HepG2 (cell line): ENCODE data around the gene RFX2. TPM values are rescaled to one million over a fixed set of nuclear protein-coding genes. Genes with fewer than 3 reads are reported as not detected.
A peak's percentile ranks its signal among the peaks of the same experiment; 100 is the strongest.

ENCODE experiments used
- ATAC-seq: fragments of 200-7000 bp; cut with Tn5 transposase; 3 replicates; pipeline ENCODE4 v1.9.1; 2020; ENCODE audit warnings: mild to moderate bottlenecking, moderate library complexity
- BruUV-seq: library from RNA; stranded (reverse); fragments of 400-500 nt; replicated peaks from 2 replicates; lab custom pipeline; 2021; lab: Mats Ljungman, UMichigan
- CTCF ChIA-PET: fragments of 300-600 bp; formaldehyde crosslinking; extraction: SDS; loops from one replicate; lab custom pipeline; 2021; ENCODE audit warnings: low total read pairs, inconsistent platforms, low intra/inter-chr PET ratio; lab: Yijun Ruan, JAX
- POLR2A ChIA-PET: fragments of 350-600 bp; sonication (Branson Sonifier 250); formaldehyde crosslinking; loops from one replicate; lab custom pipeline; 2020; ENCODE audit warnings: antibody characterized with exemption, inconsistent platforms; lab: Yijun Ruan, JAX
- DNase-seq: peaks from one replicate; pipeline ENCODE4 v3.0.0-alpha.2; 2015; ENCODE audit warnings: low spot score
- FAIRE-seq: peaks from 3 replicates; lab custom pipeline; 2011; peaks lifted over from hg19 to GRCh38; lab: Jason Lieb, UNC
- H2AFZ ChIP-seq: one replicate; pipeline ENCODE4 v1.6.1; 2011; ENCODE audit warnings: low read length, inconsistent platforms
- H3K27ac ChIP-seq: fragments of 300-600 bp; 3 replicates; pipeline ENCODE4 v1.8.0; 2011; ENCODE audit warnings: mixed run types, mild to moderate bottlenecking, mixed read lengths, low read length, inconsistent platforms; ENCODE audit not compliant: insufficient read depth; ENCODE audit errors: extremely low read length
- H3K27me3 ChIP-seq, 2 experiments: fragments of 200-600 bp in 1 of 2; 2 replicates in 1 of 2; 3 replicates in 1 of 2; pipeline versions ENCODE4 v1.6.0 to v1.8.0; 2011; ENCODE audit warnings: low read length in 2 of 2, mild to moderate bottlenecking in 2 of 2, moderate library complexity in 2 of 2, inconsistent platforms in 1 of 2; ENCODE audit not compliant: insufficient read depth in 2 of 2, control insufficient read depth in 1 of 2
- H3K36me3 ChIP-seq, 2 experiments: fragments of 200-600 bp in 1 of 2; replicated peaks in 1 of 2; 2 replicates in 1 of 2; 3 replicates in 1 of 2; pipeline versions ENCODE4 v1.5.1 to v1.8.0; 2011; ENCODE audit warnings: low read length in 2 of 2, inconsistent platforms in 1 of 2; ENCODE audit not compliant: insufficient read depth in 2 of 2, control insufficient read depth in 1 of 2
- H3K4me1 ChIP-seq: 2 replicates; pipeline ENCODE4 v1.5.1; 2012; ENCODE audit warnings: low read length, inconsistent platforms; ENCODE audit not compliant: insufficient read depth
- H3K4me2 ChIP-seq: 2 replicates; pipeline ENCODE4 v1.6.0; 2011; ENCODE audit warnings: low read depth, low read length, inconsistent platforms
- H3K4me3 ChIP-seq, 3 experiments: fragments of 200-600 bp in 1 of 3; sonication (generic), shearing (Covaris generic) in 1 of 3; replicated peaks in 1 of 3; 2 replicates each; pipeline ENCODE4 v1.5.1; 2011 to 2016; ENCODE audit warnings: low read length in 3 of 3, inconsistent platforms in 2 of 3, low read depth in 2 of 3, mild to moderate bottlenecking in 2 of 3, control low read depth in 1 of 3, mixed read lengths in 1 of 3; ENCODE audit not compliant: insufficient read depth in 1 of 3
- H3K79me2 ChIP-seq: one replicate; pipeline ENCODE4 v1.6.1; 2011; ENCODE audit warnings: low read length, inconsistent platforms; ENCODE audit not compliant: insufficient read depth
- H3K9ac ChIP-seq: 2 replicates; pipeline ENCODE4 v1.6.0; 2011; ENCODE audit warnings: mild to moderate bottlenecking, low read depth, low read length, inconsistent platforms; ENCODE audit not compliant: insufficient read depth
- H3K9me3 ChIP-seq: 2 replicates; pipeline ENCODE4 v1.5.1; 2012; ENCODE audit warnings: mild to moderate bottlenecking, low read length
- H4K20me1 ChIP-seq: 2 replicates; pipeline ENCODE4 v1.6.0; 2011; ENCODE audit warnings: inconsistent platforms, mild to moderate bottlenecking, low read length, moderate library complexity; ENCODE audit not compliant: insufficient read depth
- GZF1 ChIP-seq: sonication (generic); formaldehyde crosslinking; IDR thresholded peaks from 2 replicates; pipeline ENCODE4 v1.5.1; 2020; ENCODE audit warnings: mild to moderate bottlenecking, missing genetic modification reagents
- REPIN1 ChIP-seq: sonication (generic); formaldehyde crosslinking; IDR thresholded peaks from 2 replicates; pipeline ENCODE4 v1.8.0; 2022; ENCODE audit warnings: missing genetic modification reagents, low read depth, mild to moderate bottlenecking, borderline replicate concordance
- YY1 ChIP-seq: IDR thresholded peaks from 2 replicates; pipeline ENCODE4 v1.6.1; 2011; ENCODE audit warnings: low read length, low read depth, moderate library complexity, mild to moderate bottlenecking; ENCODE audit not compliant: insufficient read depth, insufficient replicate concordance
- ZMYM3 ChIP-seq: sonication (generic); formaldehyde crosslinking; IDR thresholded peaks from 2 replicates; pipeline ENCODE4 v1.5.1; 2020; ENCODE audit warnings: mild to moderate bottlenecking, missing genetic modification reagents
- ZNF652 ChIP-seq: IDR thresholded peaks from 2 replicates; pipeline ENCODE4 v1.6.1; 2016; ENCODE audit warnings: low read depth, borderline replicate concordance
- WGBS: methylation state at CpG from one replicate; pipeline ENCODE4 v1.1.6; 2017; ENCODE audit warnings: low lambda C conversion rate; 5-methylcytosine and 5-hydroxymethylcytosine counted together
- in situ Hi-C: cut with HindIII; loops from 2 replicates; pipeline ENCODE4 v1.10.0; 2017; ENCODE audit warnings: low pct_unique_long_range_greater_than_20kb; ENCODE audit not compliant: extremely low pct_ligation_motif_present
- intact Hi-C: fragments of 100-400 bp; cut with micrococcal nuclease; formaldehyde crosslinking; loops from one replicate; pipeline ENCODE4 v1.10.0; 2022; ENCODE audit not compliant: unreplicated experiment
- polyA plus RNA-seq, 8 experiments: library from polyadenylated mRNA; depleted of rRNA in 3 of 8; stranded (reverse) in 7 of 8; unstranded in 1 of 8; fragments of >200 nt; fragmentation: Illumina TruSeq in 4 of 8; extraction: Trizol in 4 of 8; gene quantifications; 2 replicates each; pipeline versions ENCODE4 v1.2.1 to v1.2.3, GENCODE V29; 2011 to 2016; ENCODE audit warnings: low read depth in 4 of 8, missing spikeins in 1 of 8, mixed read lengths in 1 of 8; ENCODE audit not compliant: insufficient read depth in 1 of 8
- total RNA-seq, 5 experiments: library from RNA; depleted of rRNA; stranded (reverse); fragments of >200 nt; fragmentation: Illumina TruSeq; extraction: Trizol; gene quantifications; 2 replicates each; pipeline ENCODE4 v1.2.3, GENCODE V29; 2016; ENCODE audit warnings: low read depth in 1 of 5

The RFX2 gene
- total and polyA plus RNA-seq, 2 of the 13 experiments (the other 11 are each of a cell fraction or from before 2014, with no cell fraction given) = 2.8 to 3.3 TPM

GRCh38 chr19:5988517-5989387 is 121.5 kb downstream of the RFX2 start:
- FAIRE-seq (no peak), DNase-seq (no peak), ATAC-seq (peak; percentile 71)
- CTCF ChIA-PET = interaction anchor here (1.9 to 4.2 kb wide), 4 partner anchors 21 to 58 kb away, joined by 7 to 49 read pairs (median 18); no protein-coding TSS in a partner anchor
- no peak overlapping the region; the same call in 1 of the 2 replicates for H3K4me2 ChIP-seq
- WGBS = 50% methylated on average over 8 of the region's 8 CpGs
- no peak overlapping the region for H3K4me3 ChIP-seq
- no peaks in the 10 kb centered on the region for H3K36me3 ChIP-seq
- intact Hi-C loops = no loop called here
- no TSS peak for BruUV-seq
- H2AFZ ChIP-seq = no peak overlapping the region
- POLR2A ChIA-PET = interaction anchor here (1.4 kb wide), 1 partner anchor 24 kb away, joined by 3 read pairs; no protein-coding TSS in a partner anchor
- peaks cover 0 to 22% of the 10 kb centered on the region in 2 experiments; a peak in 2 of 5 replicates for H3K27me3 ChIP-seq
- in situ Hi-C loops = loop anchor here (5.0 kb wide), 1 partner anchor 34 kb away; no protein-coding TSS in a partner anchor
- no peaks in the 10 kb centered on the region for H3K79me2 ChIP-seq
- H3K9ac ChIP-seq = no peak overlapping the region
- no peak overlapping the region for H3K27ac ChIP-seq
- H3K9me3 ChIP-seq = no peaks in the 10 kb centered on the region
- H3K4me1 ChIP-seq = peaks cover 71% of the 10 kb centered on the region
- TF ChIP-seq YY1 = peak; percentile 17
- TF ChIP-seq GZF1 (CRISPR knock-in tag) = peak; percentile 100
- 0 out of 2 replicates have a peak, but pooled peaks have one; percentile 13 for TF ChIP-seq ZMYM3 (CRISPR knock-in tag)
- no peak for TF ChIP-seq ZNF652 (CRISPR knock-in tag)
- no peak for TF ChIP-seq REPIN1
- H4K20me1 ChIP-seq = no peaks in the 10 kb centered on the region
